CD4-positive, alpha-beta T cell treated with Interleukin-15 for 4 hours (primary cell): ENCODE measurements around the gene TRIM41.
"Not testable (repeated sequence)": the region's sequence is repeated elsewhere in the genome, so short reads cannot be mapped to it uniquely, and the experiment has no call there.

Source experiments
- DNase-seq: peaks from one replicate; pipeline ENCODE4 v3.0.0-alpha.2; 2020; ENCODE audit warnings: low spot score

The TRIM41 gene

DNA sequence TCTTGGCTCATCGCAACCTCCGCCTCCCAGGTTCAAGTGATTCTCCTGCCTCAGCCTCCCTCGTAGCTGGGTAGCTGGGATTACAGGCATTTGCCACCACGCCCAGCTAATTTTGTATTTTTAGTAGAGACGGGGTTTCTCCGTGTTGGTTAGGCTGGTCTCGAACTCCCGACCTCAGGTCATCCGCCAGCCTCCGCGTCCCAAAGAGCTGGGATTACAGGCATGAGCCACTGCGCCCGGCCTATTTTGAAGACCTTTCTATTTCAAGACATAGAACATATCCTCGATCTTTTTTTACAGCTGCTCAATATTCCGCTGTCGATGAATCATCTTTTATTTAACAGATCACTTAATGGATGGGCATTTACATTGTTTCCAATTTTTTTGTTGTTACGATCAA is 12.4 kb upstream of the TRIM41 start:
- not testable (repeated sequence) for DNase-seq

DNA sequence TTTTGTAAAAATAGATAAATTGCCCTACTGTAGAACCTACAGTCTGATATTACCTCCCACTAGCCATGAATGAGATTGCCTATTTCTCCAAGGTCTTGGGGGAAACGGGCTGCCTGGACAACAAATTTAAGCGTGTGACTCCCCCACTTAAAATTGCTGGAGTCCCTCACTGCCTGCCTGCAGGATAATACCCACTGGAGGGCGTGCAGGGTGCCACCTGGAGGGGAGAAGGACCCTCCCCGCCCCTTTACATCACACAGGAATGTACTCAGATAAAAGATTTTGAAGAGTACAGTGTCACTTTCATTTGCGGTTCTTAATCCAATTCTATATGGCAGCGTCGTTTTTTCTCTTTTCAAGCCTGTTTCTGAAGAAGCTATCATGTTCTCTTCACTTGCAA is 11.9 kb upstream of the TRIM41 start:
- DNase-seq: no peak

DNA sequence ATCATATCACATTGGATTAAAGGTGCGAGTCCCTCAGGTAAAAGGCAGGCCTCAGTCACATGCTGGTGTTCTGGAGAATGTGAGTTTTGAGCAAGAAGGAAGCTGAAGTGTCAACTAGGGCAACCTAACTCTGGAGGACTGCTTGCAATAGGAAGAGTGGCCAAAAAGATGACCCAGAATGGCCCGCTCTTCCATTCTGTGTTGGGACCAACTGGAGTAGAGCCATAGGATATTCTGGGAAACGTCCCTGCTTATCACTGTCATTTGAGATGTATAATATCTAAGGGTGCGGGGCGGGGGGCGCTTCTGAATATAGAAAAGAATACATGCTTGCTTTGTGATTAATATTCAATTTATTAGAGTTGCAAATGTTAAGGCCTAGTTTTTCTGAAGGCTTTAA is 11.0 kb upstream of the TRIM41 start:
- no peak for DNase-seq

DNA sequence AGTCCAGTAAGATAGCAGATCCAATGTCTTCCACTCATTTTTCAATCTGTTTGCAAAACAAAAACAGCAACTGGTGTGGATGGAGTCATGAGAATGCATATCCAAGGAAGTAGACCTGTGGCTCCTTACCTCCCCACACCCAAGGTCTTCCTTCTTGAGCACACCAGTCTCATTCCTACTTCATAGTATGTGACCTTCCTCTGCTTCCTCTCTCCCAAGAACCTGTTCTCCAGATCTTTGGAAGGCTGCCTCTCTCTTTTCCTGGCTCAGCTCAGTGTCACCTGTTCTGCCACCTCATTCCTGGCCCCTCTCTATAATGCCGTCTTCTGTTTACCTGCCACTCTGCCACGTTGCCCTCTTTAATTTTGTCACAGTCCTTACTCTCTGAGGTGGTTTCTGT is 10.1 kb upstream of the TRIM41 start:
- DNase-seq: no peak

DNA sequence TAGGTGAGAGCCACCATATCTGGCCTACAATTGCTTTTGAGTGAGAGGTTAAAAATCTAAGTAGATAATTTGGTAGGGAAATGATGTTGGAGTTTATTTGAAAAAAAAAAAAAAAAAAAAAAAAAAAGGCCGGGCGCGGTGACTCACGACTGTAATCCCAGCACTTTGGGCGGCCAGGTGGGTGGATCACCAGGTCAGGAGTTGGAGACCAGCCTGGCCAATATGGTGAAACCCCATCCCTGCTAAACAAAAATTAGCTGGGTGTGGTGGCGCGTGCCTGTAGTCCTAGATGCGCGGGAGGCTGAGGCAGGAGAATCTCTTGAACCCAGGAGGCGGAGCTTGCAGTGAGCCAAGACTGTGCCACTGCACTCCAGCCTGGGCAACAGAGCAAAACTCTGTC is 8.8 kb upstream of the TRIM41 start:
- not testable (repeated sequence) for DNase-seq

DNA sequence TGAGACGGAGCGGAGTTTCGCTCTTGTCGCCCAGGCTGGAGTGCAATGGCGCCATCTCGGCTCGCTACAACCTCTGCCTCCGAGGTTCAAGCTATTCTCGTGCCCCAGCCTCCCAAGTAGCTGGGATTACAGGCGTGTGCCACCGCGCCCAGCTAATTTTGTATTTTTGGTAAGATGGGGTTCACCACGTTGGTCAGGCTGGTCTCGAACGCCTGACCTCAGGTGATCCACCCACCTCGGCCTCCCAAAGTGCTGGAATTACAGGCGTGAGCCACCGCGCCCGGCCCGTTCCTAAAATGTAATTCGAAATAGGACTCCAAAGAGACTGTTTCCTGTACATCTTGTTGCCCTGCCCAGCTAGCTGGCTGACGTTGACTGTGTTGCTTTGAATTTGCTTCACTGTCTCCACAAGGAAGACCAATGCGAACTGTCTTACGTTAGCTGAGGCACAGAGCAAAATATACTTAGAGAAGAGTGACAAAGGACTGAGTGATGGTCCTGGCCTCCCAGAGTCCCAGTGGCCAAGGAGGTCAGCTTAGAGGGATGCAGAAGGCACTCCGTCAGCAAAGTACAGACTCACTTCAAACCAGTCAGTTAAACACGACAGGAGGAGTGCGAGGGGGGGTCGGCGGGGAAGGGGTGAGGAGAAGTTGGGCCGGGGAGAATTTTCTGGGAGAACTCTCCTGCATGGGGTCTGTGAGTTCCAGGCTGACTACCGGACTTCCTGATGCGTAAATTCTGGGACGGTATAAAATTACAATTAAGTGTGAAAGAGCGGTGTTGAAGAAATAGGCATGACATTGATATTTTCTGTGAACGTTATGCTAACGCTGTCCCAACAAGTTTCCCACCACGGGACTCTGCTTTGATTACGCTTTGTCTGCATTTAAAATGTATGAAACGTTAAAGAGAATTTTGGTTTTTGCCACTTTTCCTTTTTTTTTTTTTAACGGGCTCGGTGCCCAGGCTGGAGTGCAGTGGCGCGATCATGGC is 6.8 kb upstream of the TRIM41 start:
- DNase-seq: no peak

DNA sequence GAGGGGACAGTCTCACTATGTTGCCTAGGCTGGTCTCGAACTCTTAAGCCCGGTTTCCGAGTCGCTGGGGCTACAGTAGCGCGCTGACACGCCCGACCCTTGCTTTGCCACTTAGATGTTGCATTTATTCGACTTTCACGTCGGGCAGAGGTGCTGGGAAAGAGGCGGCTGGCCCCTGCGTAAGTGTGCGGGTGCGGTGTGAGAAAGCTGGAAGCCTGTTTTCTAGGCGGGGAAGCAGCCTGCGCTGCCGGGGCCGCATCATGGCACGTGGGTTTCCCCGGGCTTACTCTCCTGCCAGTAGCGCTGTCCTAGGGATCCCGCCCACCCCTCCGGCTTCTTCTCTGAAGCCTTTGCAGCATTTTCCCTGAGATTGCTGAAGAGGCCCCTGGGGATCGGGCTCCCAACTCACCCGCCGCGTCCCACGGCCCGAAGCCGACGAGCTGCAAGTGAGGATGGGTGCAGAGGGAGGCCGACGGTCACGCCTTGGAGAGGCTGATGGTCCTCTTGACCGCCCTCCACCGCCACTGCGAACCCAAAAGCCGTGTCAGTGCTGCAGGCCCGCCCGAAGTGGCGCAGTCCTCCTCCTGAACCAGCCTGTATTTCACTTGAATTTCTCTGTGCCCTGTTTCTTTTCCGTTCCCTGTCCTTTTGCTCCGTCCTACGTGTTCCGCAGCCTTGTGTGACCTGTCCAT is 5.8 kb upstream of the TRIM41 start:
- peak; percentile 61 for DNase-seq

DNA sequence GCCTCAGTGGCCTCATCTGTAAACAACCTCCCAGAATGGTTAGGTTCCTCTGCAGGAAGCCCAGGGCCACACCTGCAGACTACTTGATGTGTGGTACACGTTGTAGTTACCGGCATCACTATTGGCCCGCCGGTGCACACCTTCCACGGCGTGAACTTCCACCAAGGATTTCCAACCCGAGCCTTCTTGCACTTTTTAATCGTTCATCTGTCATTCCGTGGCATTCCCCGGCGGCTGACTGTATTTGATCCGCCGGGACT is 5.3 kb upstream of the TRIM41 start:
- DNase-seq: no peak

DNA sequence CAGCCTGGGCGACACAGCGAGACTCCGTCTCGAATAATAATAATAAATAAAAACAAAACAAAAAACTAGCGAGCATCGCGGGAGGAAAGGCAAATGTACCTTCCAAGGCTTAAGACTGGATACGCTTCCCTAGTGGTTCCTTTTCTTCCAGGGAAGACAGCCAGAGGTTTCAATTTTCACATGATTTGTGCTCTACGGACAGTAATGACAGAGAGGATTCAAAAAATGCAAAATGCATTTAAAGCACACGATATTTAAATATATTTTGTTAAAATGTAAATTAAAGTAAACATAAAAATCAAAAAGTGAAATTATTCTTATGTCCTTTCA is 4.3 kb upstream of the TRIM41 start:
- DNase-seq: no peak

DNA sequence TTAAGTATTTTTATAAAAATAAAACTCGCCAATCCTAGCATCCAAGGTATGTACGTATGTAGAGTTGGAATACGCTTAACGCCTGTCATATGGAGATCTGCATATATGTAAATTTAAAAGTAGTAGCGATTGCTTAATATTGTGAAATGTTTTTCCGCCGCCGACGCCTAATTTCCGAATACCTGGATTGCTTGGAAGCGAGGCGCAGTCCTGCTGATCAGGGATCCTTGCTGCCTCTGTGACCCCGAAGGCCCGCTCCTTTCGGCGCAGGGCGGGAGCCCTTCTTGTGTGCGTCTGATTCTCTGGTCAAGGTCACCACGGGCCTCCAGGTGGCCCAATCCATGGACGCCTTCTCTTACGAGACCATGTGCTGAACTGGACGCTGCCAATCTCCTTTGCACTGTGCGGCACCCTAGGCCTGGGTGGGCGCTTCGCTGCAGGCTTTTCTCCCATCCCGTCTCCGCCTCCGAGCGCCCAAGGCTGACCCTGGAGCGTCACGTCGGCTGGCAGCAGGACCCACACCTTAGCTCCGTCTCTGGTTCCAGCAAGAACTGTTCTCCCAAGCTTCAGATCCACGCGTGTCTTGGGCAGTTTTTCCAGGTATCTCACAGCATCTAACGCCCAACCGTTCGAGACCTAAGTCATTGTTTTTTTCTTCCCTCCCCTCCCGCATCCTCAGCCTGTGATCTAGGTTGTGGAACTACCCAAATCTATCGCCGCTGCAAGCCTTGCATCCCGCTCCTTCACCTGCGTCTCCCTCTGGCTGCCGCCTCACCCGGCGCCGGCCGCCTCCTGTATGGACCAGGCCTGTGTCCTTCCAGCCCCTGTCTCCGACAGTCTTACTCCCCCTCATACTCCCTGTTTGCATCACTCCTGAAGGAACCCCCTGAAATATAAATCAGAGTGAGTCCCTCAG is 3.6 kb upstream of the TRIM41 start:
- DNase-seq: no peak

DNA sequence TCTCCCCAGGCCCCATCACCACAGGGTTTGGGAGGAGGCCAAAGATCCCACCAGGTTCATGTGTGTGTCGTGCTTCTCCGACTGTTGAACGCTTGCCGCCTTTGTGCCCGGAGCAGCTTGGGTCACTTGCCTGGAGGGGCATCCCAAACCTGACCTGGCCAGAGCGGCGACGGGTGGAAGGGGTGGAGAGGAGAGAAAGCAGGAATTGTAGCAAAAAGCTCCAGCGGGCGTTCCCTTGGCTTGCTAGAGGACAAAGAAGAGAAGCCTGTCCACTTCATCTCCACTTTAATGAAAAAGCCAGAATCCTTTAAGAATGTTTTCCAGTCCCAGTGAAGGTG is 2.9 kb upstream of the TRIM41 start:
- no peak for DNase-seq

DNA sequence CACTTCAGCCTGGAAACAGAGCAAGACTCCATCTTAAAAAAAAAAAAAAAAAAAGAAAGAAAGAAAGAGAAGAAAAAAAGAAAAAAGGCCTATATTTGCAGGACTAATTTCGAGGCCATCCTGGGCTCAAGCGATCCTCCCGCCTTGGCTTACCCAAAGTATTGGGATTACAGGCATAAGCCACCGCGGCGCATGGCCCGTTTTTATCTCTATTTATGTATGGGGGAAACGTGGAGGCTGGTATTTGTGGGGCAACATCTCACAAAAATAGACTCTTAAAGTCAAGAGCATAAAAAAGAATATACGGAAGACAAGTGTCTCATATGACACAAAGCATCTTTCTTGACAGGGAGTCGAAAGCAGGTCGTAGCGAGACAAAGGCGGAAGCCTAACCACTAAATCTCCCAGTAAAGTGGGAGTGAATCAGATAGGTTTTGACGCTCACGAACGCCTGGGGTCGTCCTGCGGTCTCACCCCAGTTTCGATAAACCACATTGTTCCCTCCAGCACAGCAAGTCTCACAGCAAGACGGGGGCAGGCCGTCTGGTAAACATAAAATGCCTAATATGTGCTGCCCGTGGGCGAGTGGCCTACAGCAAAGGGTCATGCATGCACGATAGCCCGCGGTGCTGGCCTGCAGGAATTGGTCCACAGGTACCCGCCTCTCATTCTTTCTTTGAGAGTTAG is 1.8 kb upstream of the TRIM41 start:
- peak; percentile 58 for DNase-seq

DNA sequence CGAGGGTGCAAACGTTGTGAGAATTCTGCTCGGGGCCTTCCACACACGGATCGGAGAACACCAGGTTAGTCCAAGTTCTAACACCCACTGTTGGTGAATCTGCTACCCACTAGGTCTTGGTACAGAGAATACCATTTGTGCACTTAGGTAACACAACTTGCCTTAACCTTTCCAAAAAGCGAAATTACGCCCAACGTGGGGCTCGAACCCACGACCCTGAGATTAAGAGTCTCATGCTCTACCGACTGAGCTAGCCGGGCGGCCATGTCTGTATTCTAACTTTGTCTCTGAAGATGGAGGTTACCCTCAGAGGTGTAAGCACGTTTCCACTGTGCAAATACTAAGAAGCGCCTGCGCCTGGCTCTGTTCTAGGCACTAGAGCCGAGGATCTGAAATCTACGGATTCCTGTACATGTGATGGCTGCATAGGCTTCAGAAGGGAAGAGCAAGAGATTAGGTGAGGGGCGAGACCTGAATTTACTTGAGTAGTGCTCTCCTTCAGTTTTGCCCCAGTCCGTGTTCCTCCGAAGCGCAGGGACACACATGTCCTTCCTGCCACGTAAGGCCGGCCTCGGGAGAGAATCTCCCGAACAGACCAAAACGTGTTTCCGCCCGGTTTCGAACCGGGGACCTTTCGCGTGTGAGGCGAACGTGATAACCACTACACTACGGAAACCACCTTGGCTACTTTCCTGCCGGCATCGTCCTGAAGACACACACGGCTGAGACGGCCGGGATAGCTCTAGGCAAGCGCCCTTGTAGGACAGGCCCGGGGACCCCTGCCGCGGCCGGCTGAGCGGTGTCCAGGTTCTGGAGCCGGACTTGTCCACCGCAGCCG is 1.1 kb upstream of the TRIM41 start:
- DNase-seq: peak; percentile 94

DNA sequence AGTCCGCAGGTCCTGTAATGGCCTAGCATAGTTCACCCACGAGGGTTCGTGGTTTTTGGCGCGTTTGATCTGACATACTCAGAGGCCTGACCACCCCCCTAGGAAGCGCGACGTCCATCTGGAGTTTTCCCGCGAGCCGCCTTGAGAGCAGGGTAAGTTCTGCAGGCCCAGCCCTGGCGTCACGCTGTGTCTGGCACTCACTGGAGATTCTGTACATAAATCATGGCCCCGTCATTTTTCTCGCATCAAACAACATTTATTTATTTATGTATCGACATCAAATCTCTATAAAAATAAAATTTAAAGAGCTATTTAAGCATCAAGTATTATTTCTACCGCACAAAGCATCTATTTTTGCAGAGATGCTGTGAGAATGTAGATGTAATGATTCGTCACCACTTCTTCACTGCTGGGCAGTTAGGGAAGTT is 437 bp upstream of the TRIM41 start:
- peak; percentile 45 for DNase-seq

DNA sequence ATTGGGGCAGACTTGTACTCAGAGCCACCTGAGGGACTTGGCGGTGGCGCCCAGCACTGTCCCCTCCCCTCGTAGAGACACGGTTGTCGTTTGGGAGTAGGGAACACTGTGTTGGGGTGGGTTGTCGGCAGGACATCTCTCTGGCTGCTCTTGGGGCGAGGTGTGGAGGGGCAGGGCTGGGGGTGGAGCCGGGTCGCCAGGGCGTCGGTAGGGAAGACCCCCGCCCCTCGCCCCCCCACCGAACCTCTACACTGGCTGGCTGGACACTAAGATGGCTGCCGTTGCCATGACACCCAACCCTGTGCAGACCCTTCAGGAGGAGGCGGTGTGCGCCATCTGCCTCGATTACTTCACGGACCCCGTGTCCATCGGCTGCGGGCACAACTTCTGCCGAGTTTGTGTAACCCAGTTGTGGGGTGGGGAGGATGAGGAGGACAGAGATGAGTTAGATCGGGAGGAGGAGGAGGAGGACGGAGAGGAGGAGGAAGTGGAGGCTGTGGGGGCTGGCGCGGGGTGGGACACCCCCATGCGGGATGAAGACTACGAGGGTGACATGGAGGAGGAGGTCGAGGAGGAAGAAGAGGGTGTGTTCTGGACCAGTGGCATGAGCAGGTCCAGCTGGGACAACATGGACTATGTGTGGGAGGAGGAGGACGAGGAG is 778 bp downstream of the TRIM41 start:
- no peak for DNase-seq

DNA sequence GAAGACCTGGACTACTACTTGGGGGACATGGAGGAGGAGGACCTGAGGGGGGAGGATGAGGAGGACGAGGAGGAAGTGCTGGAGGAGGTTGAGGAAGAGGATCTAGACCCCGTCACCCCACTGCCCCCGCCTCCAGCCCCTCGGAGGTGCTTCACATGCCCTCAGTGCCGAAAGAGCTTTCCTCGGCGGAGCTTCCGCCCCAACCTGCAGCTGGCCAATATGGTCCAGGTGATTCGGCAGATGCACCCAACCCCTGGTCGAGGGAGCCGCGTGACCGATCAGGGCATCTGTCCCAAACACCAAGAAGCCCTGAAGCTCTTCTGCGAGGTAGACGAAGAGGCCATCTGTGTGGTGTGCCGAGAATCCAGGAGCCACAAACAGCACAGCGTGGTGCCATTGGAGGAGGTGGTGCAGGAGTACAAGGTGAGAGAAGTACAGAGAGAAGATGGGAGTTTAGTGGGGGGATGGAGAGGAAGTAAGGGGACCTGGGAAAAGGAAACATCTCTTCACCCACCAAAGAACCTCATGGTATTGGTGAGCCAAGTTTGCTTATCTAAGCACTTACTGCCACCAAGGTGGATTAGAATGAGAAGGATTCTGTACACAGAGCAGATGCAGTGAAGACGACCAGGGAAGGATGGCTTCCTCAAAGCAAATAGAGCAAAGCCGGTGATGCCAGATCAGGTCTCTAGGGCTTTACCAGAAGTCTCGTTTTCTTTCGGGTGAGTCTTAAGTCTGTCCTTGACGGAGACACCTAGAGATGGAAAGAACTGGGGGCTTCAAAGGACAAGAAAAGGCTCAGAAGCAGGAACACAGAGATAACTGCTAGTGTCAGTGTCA is 1.5 kb downstream of the TRIM41 start:
- no peak for DNase-seq

DNA sequence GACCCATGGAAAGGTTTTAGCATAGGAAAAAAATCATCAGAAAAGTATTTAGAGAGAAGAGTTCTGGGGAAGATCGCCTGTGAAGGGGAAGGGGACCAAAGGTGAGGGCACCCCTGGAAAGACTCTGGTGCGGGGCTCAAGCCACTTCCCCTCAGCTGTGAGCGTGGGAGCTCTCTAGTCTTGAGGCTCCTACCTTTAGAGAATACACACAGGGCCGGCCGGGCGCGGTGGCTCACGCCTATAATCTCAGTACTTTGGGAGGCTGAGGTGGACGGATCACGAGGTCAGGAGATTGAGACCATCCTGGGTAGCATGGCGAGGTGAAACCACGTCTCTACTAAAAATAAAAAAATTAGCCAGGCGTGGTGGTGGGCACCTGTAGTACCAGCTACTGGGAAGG is 6.9 kb downstream of the TRIM41 start:
- no peak for DNase-seq

DNA sequence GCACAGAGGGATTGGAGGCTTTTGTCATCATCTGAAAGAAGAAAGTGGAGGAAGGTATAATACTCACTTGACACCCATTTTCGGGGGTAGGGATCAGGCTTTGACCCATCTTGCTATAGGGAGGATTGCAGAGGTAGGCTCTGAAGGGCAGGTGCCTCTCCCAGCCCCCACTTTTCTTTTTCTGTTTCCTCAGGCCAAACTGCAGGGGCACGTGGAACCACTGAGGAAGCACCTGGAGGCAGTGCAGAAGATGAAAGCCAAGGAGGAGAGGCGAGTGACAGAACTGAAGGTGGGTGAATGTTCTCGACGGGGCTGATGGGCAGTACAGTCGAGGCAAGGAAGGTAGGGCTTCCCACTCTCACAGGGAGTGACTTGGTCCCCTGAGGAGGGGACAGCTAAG is 7.5 kb downstream of the TRIM41 start:
- no peak for DNase-seq

DNA sequence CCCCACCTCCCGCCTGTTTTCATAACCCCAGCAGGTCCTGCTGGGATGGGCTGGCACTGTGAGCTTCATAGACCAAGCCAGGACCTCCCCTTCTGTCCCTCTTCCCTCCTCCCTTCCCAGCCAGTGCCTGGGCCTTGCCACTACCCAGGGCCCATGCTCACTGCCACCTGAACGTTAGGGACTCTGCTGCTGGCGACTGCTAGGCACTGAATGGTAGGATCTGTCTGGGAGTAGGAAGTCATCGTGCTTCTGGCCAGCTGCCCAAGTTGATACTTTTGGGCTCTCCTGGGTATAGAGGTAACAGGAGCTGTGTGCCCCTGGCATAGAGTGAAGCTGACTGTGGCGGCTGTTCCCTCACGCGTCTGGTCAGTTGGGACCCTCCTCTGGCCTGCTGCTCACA is 8.4 kb downstream of the TRIM41 start:
- DNase-seq: no peak

DNA sequence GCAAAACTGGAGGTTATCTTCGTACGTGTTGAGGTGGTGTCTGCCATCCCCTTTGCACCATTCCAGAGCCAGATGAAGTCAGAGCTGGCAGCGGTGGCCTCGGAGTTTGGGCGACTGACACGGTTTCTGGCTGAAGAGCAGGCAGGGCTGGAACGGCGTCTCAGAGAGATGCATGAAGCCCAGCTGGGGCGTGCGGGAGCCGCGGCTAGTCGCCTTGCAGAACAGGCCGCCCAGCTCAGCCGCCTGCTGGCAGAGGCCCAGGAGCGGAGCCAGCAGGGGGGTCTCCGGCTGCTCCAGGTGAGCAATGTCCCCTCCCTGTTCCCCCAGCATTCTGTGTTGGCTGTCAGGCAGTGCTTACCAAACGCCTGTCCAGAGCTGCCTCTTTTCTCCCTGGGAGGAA is 9.5 kb downstream of the TRIM41 start:
- DNase-seq: no peak
